Measurements from ENCODE around the gene FURIN. TPM values are rescaled to one million over a fixed set of nuclear protein-coding genes. Genes with fewer than 3 reads are reported as not detected.

The FURIN gene
- total and polyA plus RNA-seq, 9 of the 15 experiments (the other 6 are each of a cell fraction or from before 2014, with no cell fraction given) = 0.92 to 99.9 (median 34.8) TPM

DNA sequence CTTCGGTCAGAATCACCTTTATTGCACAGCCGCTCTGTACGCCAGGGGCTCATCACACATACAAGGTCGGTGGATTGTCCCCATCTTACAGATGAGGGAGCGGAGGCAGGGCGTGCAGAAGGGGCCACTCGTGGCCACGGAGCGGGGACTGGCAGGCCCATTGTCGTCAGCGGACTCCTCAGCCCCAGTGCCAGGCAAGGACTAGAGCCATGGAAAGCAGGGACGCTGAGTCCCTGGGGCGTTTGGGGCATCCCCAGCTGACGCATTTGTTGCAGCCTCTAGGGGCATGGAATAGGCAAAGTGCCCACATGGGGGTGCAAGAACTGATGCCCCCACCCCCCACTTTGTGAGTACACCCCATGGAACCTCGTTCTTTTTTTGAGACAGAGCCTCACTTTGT lies 29.8 kb upstream of the FURIN start:
- BruUV-seq (replicated peaks) = no TSS peak
- H3K4me3 ChIP-seq = no peak overlapping the region
- H3K36me3 ChIP-seq (ENCODE audit: control insufficient read depth, insufficient read depth, low read length) = no peaks in the 10 kb centered on the region
- CTCF ChIA-PET (ENCODE audit: low intra/inter-chr PET ratio) = no interaction called here
- POLR2A ChIA-PET = interaction anchor here (0.6 kb wide), 1 partner anchor 11 kb away, joined by 4 read pairs; no protein-coding TSS in a partner anchor
- peaks cover 63 to 69% of the 10 kb centered on the region in 2 experiments for H3K4me1 ChIP-seq (replicated peaks in 1 of 2; ENCODE audit: control insufficient read depth in 2 of 2, insufficient read depth in 2 of 2, low read length in 2 of 2)
- WGBS (ENCODE audit: insufficient coverage, low coverage, missing lambda C conversion rate) = 86% methylated on average over 13 of the region's 15 CpGs
- no peaks in the 10 kb centered on the region for H3K27me3 ChIP-seq (ENCODE audit: control insufficient read depth in 2 of 2, insufficient read depth in 2 of 2, low read length in 2 of 2)
- H3K27ac ChIP-seq (ENCODE audit: extremely low read depth, low read depth, low read length) = no peak overlapping the region
- no peaks in the 10 kb centered on the region for H3K9me1 ChIP-seq (ENCODE audit: control insufficient read depth, insufficient read depth, low read length)
- DNase-seq (ENCODE audit: extremely low read depth in 1 of 4, low spot score in 3 of 4) = no peak
- no peak for TF ChIP-seq ZNF780A (CRISPR knock-in tag; IDR thresholded peaks at IDR 0.05)
- TF ChIP-seq MBD2 (IDR thresholded peaks at IDR 0.05; ENCODE audit: borderline replicate concordance, low read depth) = no peak
- TF ChIP-seq, protein P1, sequence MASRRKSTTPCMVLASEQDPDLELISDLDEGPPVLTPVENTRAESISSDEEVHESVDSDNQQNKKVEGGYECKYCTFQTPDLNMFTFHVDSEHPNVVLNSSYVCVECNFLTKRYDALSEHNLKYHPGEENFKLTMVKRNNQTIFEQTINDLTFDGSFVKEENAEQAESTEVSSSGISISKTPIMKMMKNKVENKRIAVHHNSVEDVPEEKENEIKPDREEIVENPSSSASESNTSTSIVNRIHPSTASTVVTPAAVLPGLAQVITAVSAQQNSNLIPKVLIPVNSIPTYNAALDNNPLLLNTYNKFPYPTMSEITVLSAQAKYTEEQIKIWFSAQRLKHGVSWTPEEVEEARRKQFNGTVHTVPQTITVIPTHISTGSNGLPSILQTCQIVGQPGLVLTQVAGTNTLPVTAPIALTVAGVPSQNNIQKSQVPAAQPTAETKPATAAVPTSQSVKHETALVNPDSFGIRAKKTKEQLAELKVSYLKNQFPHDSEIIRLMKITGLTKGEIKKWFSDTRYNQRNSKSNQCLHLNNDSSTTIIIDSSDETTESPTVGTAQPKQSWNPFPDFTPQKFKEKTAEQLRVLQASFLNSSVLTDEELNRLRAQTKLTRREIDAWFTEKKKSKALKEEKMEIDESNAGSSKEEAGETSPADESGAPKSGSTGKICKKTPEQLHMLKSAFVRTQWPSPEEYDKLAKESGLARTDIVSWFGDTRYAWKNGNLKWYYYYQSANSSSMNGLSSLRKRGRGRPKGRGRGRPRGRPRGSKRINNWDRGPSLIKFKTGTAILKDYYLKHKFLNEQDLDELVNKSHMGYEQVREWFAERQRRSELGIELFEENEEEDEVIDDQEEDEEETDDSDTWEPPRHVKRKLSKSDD (conservative IDR thresholded peaks at IDR 0.05; ENCODE audit: low read length) = no peak
- no peak for TF ChIP-seq SAFB2 (IDR thresholded peaks at IDR 0.05; ENCODE audit: borderline replicate concordance, low read depth, low read length, severe bottlenecking)
- TF ChIP-seq ZNF212 (CRISPR knock-in tag; IDR thresholded peaks at IDR 0.05) = no peak
- TF ChIP-seq HDAC1 (IDR thresholded peaks at IDR 0.05) = no peak
- TF ChIP-seq, protein P2, sequence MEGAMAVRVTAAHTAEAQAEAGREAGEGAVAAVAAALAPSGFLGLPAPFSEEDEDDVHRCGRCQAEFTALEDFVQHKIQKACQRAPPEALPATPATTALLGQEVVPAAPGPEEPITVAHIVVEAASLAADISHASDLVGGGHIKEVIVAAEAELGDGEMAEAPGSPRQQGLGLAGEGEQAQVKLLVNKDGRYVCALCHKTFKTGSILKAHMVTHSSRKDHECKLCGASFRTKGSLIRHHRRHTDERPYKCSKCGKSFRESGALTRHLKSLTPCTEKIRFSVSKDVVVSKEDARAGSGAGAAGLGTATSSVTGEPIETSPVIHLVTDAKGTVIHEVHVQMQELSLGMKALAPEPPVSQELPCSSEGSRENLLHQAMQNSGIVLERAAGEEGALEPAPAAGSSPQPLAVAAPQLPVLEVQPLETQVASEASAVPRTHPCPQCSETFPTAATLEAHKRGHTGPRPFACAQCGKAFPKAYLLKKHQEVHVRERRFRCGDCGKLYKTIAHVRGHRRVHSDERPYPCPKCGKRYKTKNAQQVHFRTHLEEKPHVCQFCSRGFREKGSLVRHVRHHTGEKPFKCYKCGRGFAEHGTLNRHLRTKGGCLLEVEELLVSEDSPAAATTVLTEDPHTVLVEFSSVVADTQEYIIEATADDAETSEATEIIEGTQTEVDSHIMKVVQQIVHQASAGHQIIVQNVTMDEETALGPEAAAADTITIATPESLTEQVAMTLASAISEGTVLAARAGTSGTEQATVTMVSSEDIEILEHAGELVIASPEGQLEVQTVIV (CRISPR knock-in tag; IDR thresholded peaks at IDR 0.05; ENCODE audit: borderline replicate concordance) = no peak
- no peak for TF ChIP-seq ZKSCAN3 (CRISPR knock-in tag; IDR thresholded peaks at IDR 0.05)
- no peak for TF ChIP-seq NCOA4 (IDR thresholded peaks at IDR 0.05; ENCODE audit: partially characterized antibody)
- no peak overlapping the region for H3K4me2 ChIP-seq (ENCODE audit: insufficient read depth, low read length)
- peak overlapping the region in 1 of 2 experiments; percentile 67; a peak in 2 of 4 replicates for H3K9ac ChIP-seq (ENCODE audit: insufficient read depth in 1 of 2, low read depth in 2 of 2, low read length in 2 of 2)
- H4K20me1 ChIP-seq (replicated peaks; ENCODE audit: control insufficient read depth, insufficient read depth, low read length) = no peaks in the 10 kb centered on the region
- no peak for ATAC-seq
- FAIRE-seq = no peak
- 0 out of 2 replicates have a peak overlapping the region, but pooled peaks have one; percentile 22 for H2AFZ ChIP-seq (ENCODE audit: low read depth, low read length)
- in situ Hi-C loops (cut with MboI) (no loop called here), intact Hi-C loops (cut with micrococcal nuclease) (no loop called here)
- no peaks in the 10 kb centered on the region for H3K79me2 ChIP-seq (ENCODE audit: control insufficient read depth, insufficient read depth, low read length)
- no peaks in the 10 kb centered on the region for H3K9me3 ChIP-seq (replicated peaks; ENCODE audit: control insufficient read depth, insufficient read depth, low read depth, low read length)

Measured in K562 (cell line).